K562 (cell line): ENCODE data around the gene AIG1. TPM values are rescaled to one million over a fixed set of nuclear protein-coding genes. Genes with fewer than 3 reads are reported as not detected.

Source experiments
- ATF1 ChIP-seq, 2 experiments: fragments of 450-650 bp in 1 of 2; IDR thresholded peaks; 2 replicates each; pipeline ENCODE4 v1.6.1; 2016; ENCODE audit warnings: missing compliant biosample characterization in 1 of 2, missing genetic modification characterization in 1 of 2
- CHD4 ChIP-seq: fragments of 200-600 bp; sonication (generic); IDR thresholded peaks from 3 replicates; pipeline ENCODE4 v1.6.1; 2012; ENCODE audit warnings: low read depth, mild to moderate bottlenecking, mixed read lengths, low read length, inconsistent platforms; ENCODE audit not compliant: insufficient read depth, insufficient replicate concordance, poor library complexity, severe bottlenecking
- ELF4 ChIP-seq: fragments of 450-650 bp; formaldehyde crosslinking; IDR thresholded peaks from 2 replicates; pipeline ENCODE4 v1.4.0; 2022; ENCODE audit warnings: missing genetic modification characterization
- HIVEP1 ChIP-seq: fragments of 250-450 bp; sonication (Bioruptor Pico); IDR thresholded peaks from 2 replicates; pipeline ENCODE4 v1.4.0; 2020; ENCODE audit warnings: mild to moderate bottlenecking
- HNRNPK ChIP-seq: fragments of 200-400 bp; formaldehyde crosslinking; IDR thresholded peaks from one replicate; pipeline ENCODE4 v1.6.1; 2018; ENCODE audit warnings: mild to moderate bottlenecking, low read depth, low read length; ENCODE audit not compliant: poor library complexity, severe bottlenecking
- IRF9 ChIP-seq: fragments of 450-650 bp; IDR thresholded peaks from 2 replicates; pipeline ENCODE4 v1.6.1; 2016; ENCODE audit warnings: missing biosample characterization, missing genetic modification characterization
- JUNB ChIP-seq: fragments of 450-650 bp; formaldehyde crosslinking; conservative IDR thresholded peaks from 2 replicates; pipeline ENCODE4 v1.4.0; 2020; ENCODE audit warnings: mild to moderate bottlenecking
- JUND ChIP-seq, 2 experiments: IDR thresholded peaks; 2 replicates in 1 of 2; 3 replicates in 1 of 2; pipeline ENCODE4 v1.6.1; 2011; ENCODE audit warnings: borderline replicate concordance in 2 of 2, low read depth in 2 of 2, low read length in 2 of 2, improper control_type of control experiment in 1 of 2, missing biosample characterization in 1 of 2, missing genetic modification characterization in 1 of 2, missing genetic modification reagents in 1 of 2
- MAZ ChIP-seq, 2 experiments: fragments of 450-650 bp in 1 of 2; sonication (generic) in 1 of 2; formaldehyde crosslinking; IDR thresholded peaks in 1 of 2; conservative IDR thresholded peaks in 1 of 2; 2 replicates each; pipeline versions ENCODE4 v1.4.0 to v1.5.0; 2020; ENCODE audit warnings: mild to moderate bottlenecking in 1 of 2, missing genetic modification reagents in 1 of 2
- MEIS2 ChIP-seq: fragments of 450-650 bp; IDR thresholded peaks from 2 replicates; pipeline ENCODE4 v1.6.1; 2014; ENCODE audit warnings: mild to moderate bottlenecking; ENCODE audit not compliant: partially characterized antibody
- MLLT1 ChIP-seq, 2 experiments: fragments of 450-650 bp; IDR thresholded peaks; 2 replicates each; pipeline ENCODE4 v1.6.1; 2016
- NCOA2 ChIP-seq, 2 experiments: fragments of 450-650 bp; IDR thresholded peaks; 2 replicates each; pipeline ENCODE4 v1.6.1; 2018; ENCODE audit warnings: mild to moderate bottlenecking in 2 of 2, moderate library complexity in 1 of 2; ENCODE audit not compliant: partially characterized antibody in 2 of 2
- PML ChIP-seq: IDR thresholded peaks from 2 replicates; pipeline ENCODE4 v1.6.1; 2012; ENCODE audit warnings: low read length, inconsistent platforms
- POLR2G ChIP-seq: fragments of 200-400 bp; formaldehyde crosslinking; IDR thresholded peaks from 2 replicates; pipeline ENCODE4 v1.6.1; 2017; ENCODE audit warnings: low read depth, mild to moderate bottlenecking, antibody characterized with exemption, low read length, moderate library complexity
- POLR2H ChIP-seq: IDR thresholded peaks from 2 replicates; pipeline ENCODE4 v1.6.1; 2016; ENCODE audit warnings: missing genetic modification characterization, low read depth, mild to moderate bottlenecking, control low read depth, missing compliant biosample characterization, moderate library complexity
- POU5F1 ChIP-seq: fragments of 150-350 bp; IDR thresholded peaks from 2 replicates; pipeline ENCODE4 v1.6.1; 2014; ENCODE audit warnings: borderline replicate concordance, low read length, low read depth, mild to moderate bottlenecking; ENCODE audit not compliant: partially characterized antibody
- PTRF ChIP-seq: fragments of 450-650 bp; IDR thresholded peaks from 2 replicates; pipeline ENCODE4 v1.6.1; 2016; ENCODE audit warnings: mild to moderate bottlenecking, missing genetic modification characterization, missing compliant biosample characterization
- PYGO2 ChIP-seq: fragments of 450-650 bp; IDR thresholded peaks from 2 replicates; pipeline ENCODE4 v1.6.1; 2016; ENCODE audit warnings: mild to moderate bottlenecking, missing genetic modification characterization, moderate library complexity, missing compliant biosample characterization
- RAD51 ChIP-seq: fragments of 450-650 bp; IDR thresholded peaks from 2 replicates; pipeline ENCODE4 v1.7.1; 2016; ENCODE audit warnings: low read depth, mild to moderate bottlenecking, borderline replicate concordance
- SREBF1 ChIP-seq: fragments of 150-350 bp; IDR thresholded peaks from 2 replicates; pipeline ENCODE4 v1.6.1; 2014; ENCODE audit warnings: antibody characterized with exemption, low read depth, low read length, borderline replicate concordance
- TBL1XR1 ChIP-seq, 2 experiments: IDR thresholded peaks; 2 replicates each; pipeline ENCODE4 v1.6.1; 2012; ENCODE audit warnings: improper control_type of control experiment in 2 of 2, low read length in 2 of 2, mild to moderate bottlenecking in 1 of 2
- ZNF165 ChIP-seq: fragments of 250-450 bp; sonication (Bioruptor Pico); IDR thresholded peaks from 2 replicates; pipeline ENCODE4 v1.4.0; 2020; ENCODE audit warnings: borderline replicate concordance
- ZNF740 ChIP-seq, 3 experiments: fragments of 200-800 bp in 1 of 3; sonication (Bioruptor generic) in 1 of 3; sonication (generic) in 1 of 3; formaldehyde crosslinking in 1 of 3; IDR thresholded peaks; 2 replicates each; pipeline versions ENCODE4 v1.6.1 to v1.8.0; 2016 to 2022; ENCODE audit warnings: mild to moderate bottlenecking in 2 of 3, missing compliant biosample characterization in 2 of 3, missing genetic modification characterization in 2 of 3, missing genetic modification reagents in 1 of 3
- polyA plus RNA-seq, 8 experiments: library from polyadenylated mRNA; depleted of rRNA in 4 of 8; stranded (reverse) in 5 of 8; unstranded in 3 of 8; fragments of >200 nt; fragmentation: Nextera tagmentation in 2 of 8; fragmentation: Illumina TruSeq in 1 of 8; extraction: Ambion mirVana in 2 of 8; extraction: Trizol in 1 of 8; gene quantifications; 2 replicates each; pipeline versions ENCODE4 v1.2.1 to v1.2.3, GENCODE V29; 2011 to 2014; ENCODE audit warnings: inconsistent platforms in 1 of 8, missing spikeins in 1 of 8
- total RNA-seq, 7 experiments: library from RNA; depleted of rRNA in 6 of 7; stranded (reverse); fragments of >200 nt in 6 of 7; fragmentation: Illumina TruSeq in 2 of 7; extraction: Trizol in 2 of 7; gene quantifications; 2 replicates each; pipeline versions ENCODE4 v1.2.1 to v1.2.3, GENCODE V29; 2011 to 2021; ENCODE audit warnings: low replicate concordance in 1 of 7

Gene AIG1
- total and polyA plus RNA-seq, 9 of the 15 experiments (the other 6 are each of a cell fraction or from before 2014, with no cell fraction given): 74.8 to 333 (median 127) TPM

- TF ChIP-seq SREBF1 (no peak), NCOA2 (IDR thresholded peaks at IDR 0.05; ENCODE audit: partially characterized antibody in 2 of 2) (no peak), JUNB (CRISPR knock-in tag) (no peak), POU5F1 (no peak), ELF4 (CRISPR knock-in tag) (no peak), HIVEP1 (CRISPR knock-in tag) (no peak), ZNF740 (CRISPR knock-in tag; IDR thresholded peaks at IDR 0.05) (no peak), ZNF740 (tag; IDR thresholded peaks at IDR 0.05) (0 out of 4 replicates have a peak, but pooled peaks of 1 of the 2 experiments have one; percentile 21), CHD4 (no peak), ATF1 (CRISPR knock-in tag; IDR thresholded peaks at IDR 0.05) (no peak), ATF1 (tag; IDR thresholded peaks at IDR 0.05) (peak; percentile 35; the same call in 1 of the 2 replicates), POLR2G (no peak), MAZ (CRISPR knock-in tag; conservative IDR thresholded peaks at IDR 0.05 in 1 of 2, IDR thresholded peaks at IDR 0.05 in 1 of 2) (0 out of 4 replicates have a peak, but pooled peaks of 1 of the 2 experiments have one; percentile 56), PTRF (0 out of 2 replicates have a peak, but pooled peaks have one; percentile 41), PYGO2 (tag) (no peak), POLR2H (tag) (peak; percentile 62), RAD51 (peak; percentile 7; the same call in 1 of the 2 replicates), HNRNPK (no peak), MEIS2 (no peak), PML (no peak), ZNF165 (CRISPR knock-in tag) (no peak), JUND (IDR thresholded peaks at IDR 0.05; ENCODE audit: borderline replicate concordance, low read depth, low read length) (0 out of 2 replicates have a peak, but pooled peaks have one; percentile 26), JUND (tag; IDR thresholded peaks at IDR 0.05; ENCODE audit: borderline replicate concordance, low read depth, low read length) (peak; percentile 45; the same call in 1 of the 3 replicates), MLLT1 (IDR thresholded peaks at IDR 0.05) (peak in 1 of 2 experiments; percentile 47; a peak in 3 of 4 replicates), IRF9 (tag) (peak; percentile 60; the same call in 1 of the 2 replicates), TBL1XR1 (IDR thresholded peaks at IDR 0.05; ENCODE audit: low read length in 2 of 2) (peak in 1 of 2 experiments; percentile 41; a peak in 1 of 4 replicates)
Measured at GRCh38 chr6:143167224-143167623, 106.5 kb downstream of the AIG1 start (continued).
